ENCODE data around the gene PIEZO1. TPM values are rescaled to one million over a fixed set of nuclear protein-coding genes. Genes with fewer than 3 reads are reported as not detected.

Gene PIEZO1
- total and polyA plus RNA-seq, 2 experiments from 2014 or later = 30.4 to 70.1 TPM

DNA sequence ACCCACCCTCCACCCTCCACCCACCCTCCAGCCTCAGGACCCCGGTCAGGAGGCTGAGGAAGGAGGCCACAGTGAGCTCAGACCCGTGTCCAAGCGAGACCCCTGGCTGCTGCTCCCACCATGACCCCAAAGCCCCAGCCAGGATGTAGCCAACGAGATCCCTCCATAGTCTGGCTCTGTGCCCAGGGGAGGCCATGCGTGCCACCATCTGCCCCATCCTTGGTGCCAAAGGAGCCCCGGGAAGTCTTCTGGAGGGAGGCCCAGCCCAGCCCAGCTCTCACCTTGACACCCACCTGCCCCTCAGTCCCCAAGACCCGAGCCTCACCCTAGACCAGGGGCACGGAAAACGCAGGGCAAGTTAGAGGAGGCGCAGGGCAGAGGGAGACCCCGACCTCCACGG is 34.2 kb downstream of the PIEZO1 start:
- no peak overlapping the region for H3K27ac Mint-ChIP-seq
- H4K20me1 ChIP-seq (replicated peaks; ENCODE audit: insufficient read depth) = no peaks in the 10 kb centered on the region
- H3K4me2 ChIP-seq = no peak overlapping the region
- no peak for TF ChIP-seq EZH2 (IDR thresholded peaks at IDR 0.05; ENCODE audit: low read depth, unreplicated experiment)
- TF ChIP-seq STAT1 (IDR thresholded peaks at IDR 0.05; ENCODE audit: unreplicated experiment) = no peak
- no peak for TF ChIP-seq CTCF (conservative IDR thresholded peaks at IDR 0.05; ENCODE audit: low read depth in 2 of 2)
- no peak for TF ChIP-seq NANOG (IDR thresholded peaks at IDR 0.05; ENCODE audit: borderline replicate concordance)
- TF ChIP-seq, protein P1, sequence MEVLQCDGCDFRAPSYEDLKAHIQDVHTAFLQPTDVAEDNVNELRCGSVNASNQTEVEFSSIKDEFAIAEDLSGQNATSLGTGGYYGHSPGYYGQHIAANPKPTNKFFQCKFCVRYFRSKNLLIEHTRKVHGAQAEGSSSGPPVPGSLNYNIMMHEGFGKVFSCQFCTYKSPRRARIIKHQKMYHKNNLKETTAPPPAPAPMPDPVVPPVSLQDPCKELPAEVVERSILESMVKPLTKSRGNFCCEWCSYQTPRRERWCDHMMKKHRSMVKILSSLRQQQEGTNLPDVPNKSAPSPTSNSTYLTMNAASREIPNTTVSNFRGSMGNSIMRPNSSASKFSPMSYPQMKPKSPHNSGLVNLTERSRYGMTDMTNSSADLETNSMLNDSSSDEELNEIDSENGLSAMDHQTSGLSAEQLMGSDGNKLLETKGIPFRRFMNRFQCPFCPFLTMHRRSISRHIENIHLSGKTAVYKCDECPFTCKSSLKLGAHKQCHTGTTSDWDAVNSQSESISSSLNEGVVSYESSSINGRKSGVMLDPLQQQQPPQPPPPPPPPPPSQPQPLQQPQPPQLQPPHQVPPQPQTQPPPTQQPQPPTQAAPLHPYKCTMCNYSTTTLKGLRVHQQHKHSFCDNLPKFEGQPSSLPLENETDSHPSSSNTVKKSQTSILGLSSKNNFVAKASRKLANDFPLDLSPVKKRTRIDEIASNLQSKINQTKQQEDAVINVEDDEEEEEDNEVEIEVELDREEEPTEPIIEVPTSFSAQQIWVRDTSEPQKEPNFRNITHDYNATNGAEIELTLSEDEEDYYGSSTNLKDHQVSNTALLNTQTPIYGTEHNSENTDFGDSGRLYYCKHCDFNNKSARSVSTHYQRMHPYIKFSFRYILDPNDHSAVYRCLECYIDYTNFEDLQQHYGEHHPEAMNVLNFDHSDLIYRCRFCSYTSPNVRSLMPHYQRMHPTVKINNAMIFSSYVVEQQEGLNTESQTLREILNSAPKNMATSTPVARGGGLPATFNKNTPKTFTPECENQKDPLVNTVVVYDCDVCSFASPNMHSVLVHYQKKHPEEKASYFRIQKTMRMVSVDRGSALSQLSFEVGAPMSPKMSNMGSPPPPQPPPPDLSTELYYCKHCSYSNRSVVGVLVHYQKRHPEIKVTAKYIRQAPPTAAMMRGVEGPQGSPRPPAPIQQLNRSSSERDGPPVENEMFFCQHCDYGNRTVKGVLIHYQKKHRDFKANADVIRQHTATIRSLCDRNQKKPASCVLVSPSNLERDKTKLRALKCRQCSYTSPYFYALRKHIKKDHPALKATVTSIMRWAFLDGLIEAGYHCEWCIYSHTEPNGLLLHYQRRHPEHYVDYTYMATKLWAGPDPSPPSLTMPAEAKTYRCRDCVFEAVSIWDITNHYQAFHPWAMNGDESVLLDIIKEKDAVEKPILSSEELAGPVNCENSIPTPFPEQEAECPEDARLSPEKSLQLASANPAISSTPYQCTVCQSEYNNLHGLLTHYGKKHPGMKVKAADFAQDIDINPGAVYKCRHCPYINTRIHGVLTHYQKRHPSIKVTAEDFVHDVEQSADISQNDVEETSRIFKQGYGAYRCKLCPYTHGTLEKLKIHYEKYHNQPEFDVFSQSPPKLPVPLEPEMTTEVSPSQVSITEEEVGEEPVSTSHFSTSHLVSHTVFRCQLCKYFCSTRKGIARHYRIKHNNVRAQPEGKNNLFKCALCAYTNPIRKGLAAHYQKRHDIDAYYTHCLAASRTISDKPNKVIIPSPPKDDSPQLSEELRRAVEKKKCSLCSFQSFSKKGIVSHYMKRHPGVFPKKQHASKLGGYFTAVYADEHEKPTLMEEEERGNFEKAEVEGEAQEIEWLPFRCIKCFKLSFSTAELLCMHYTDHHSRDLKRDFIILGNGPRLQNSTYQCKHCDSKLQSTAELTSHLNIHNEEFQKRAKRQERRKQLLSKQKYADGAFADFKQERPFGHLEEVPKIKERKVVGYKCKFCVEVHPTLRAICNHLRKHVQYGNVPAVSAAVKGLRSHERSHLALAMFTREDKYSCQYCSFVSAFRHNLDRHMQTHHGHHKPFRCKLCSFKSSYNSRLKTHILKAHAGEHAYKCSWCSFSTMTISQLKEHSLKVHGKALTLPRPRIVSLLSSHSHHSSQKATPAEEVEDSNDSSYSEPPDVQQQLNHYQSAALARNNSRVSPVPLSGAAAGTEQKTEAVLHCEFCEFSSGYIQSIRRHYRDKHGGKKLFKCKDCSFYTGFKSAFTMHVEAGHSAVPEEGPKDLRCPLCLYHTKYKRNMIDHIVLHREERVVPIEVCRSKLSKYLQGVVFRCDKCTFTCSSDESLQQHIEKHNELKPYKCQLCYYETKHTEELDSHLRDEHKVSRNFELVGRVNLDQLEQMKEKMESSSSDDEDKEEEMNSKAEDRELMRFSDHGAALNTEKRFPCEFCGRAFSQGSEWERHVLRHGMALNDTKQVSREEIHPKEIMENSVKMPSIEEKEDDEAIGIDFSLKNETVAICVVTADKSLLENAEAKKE (CRISPR knock-in tag; IDR thresholded peaks at IDR 0.05) = no peak
- TF ChIP-seq EZH2phosphoT487 (IDR thresholded peaks at IDR 0.05; ENCODE audit: unreplicated experiment) = no peak
- TF ChIP-seq ZNF114 (CRISPR knock-in tag; IDR thresholded peaks at IDR 0.05) = no peak
- TF ChIP-seq, protein P2, sequence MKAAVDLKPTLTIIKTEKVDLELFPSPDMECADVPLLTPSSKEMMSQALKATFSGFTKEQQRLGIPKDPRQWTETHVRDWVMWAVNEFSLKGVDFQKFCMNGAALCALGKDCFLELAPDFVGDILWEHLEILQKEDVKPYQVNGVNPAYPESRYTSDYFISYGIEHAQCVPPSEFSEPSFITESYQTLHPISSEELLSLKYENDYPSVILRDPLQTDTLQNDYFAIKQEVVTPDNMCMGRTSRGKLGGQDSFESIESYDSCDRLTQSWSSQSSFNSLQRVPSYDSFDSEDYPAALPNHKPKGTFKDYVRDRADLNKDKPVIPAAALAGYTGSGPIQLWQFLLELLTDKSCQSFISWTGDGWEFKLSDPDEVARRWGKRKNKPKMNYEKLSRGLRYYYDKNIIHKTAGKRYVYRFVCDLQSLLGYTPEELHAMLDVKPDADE (IDR thresholded peaks at IDR 0.05) = no peak
- no peak for TF ChIP-seq POLR2AphosphoS5 (IDR thresholded peaks at IDR 0.05; ENCODE audit: low read depth)
- no peak for TF ChIP-seq JUNB (IDR thresholded peaks at IDR 0.05; ENCODE audit: unreplicated experiment)
- H3K4me3 ChIP-seq = no peak overlapping the region
- no peak overlapping the region for H3K27ac ChIP-seq (ENCODE audit: low read depth)
- H3K4me1 ChIP-seq (ENCODE audit: insufficient read depth) = no peaks in the 10 kb centered on the region; the same call in 1 of the 2 replicates
- H3K27me3 Mint-ChIP-seq (ENCODE audit: insufficient read depth, low read depth, poor library complexity) = peaks cover 5% of the 10 kb centered on the region
- no peak overlapping the region for H3K4me3 Mint-ChIP-seq
- H2AFZ ChIP-seq = no peak overlapping the region
- no peaks in the 10 kb centered on the region for H3K79me2 ChIP-seq (replicated peaks; ENCODE audit: insufficient read depth)
- H3K36me3 Mint-ChIP-seq (ENCODE audit: low read depth) = peaks cover 3% of the 10 kb centered on the region; the same call in 1 of the 3 replicates
- H3K36me3 ChIP-seq (ENCODE audit: insufficient read depth) = no peaks in the 10 kb centered on the region
- DNase-seq (ENCODE audit: low spot score) (no peak), ATAC-seq (no peak)
- H3K9me3 Mint-ChIP-seq = no peaks in the 10 kb centered on the region
- no peaks in the 10 kb centered on the region for H3K27me3 ChIP-seq (ENCODE audit: insufficient read depth)
- H3K9me2 ChIP-seq (ENCODE audit: insufficient read depth) = no peaks in the 10 kb centered on the region
- peaks cover 18% of the 10 kb centered on the region for H3K4me1 Mint-ChIP-seq
- 0 out of 2 replicates have a peak, but pooled peaks cover 10% of the 10 kb centered on the region for H3F3A ChIP-seq (replicated peaks; ENCODE audit: low read depth)

Data from GM23338 (cell line).